CD4-positive, alpha-beta T cell treated with Interleukin-6 at 100 ng/mL for 8 hours (primary cell): ENCODE measurements around the gene TSPAN15.

Experiments used
- DNase-seq: peaks from one replicate; pipeline ENCODE4 v3.0.0-alpha.2; 2020; ENCODE audit warnings: mixed read lengths, low spot score

Gene TSPAN15

GRCh38 chr10:69466158-69466490, 14.9 kb downstream of the TSPAN15 start:
- DNase-seq: no peak

- DNase-seq: no peak
Measured at GRCh38 chr10:69466689-69467088, 15.4 kb downstream of the TSPAN15 start.

GRCh38 chr10:69467928-69468750, 16.9 kb downstream of the TSPAN15 start:
- no peak for DNase-seq

DNA sequence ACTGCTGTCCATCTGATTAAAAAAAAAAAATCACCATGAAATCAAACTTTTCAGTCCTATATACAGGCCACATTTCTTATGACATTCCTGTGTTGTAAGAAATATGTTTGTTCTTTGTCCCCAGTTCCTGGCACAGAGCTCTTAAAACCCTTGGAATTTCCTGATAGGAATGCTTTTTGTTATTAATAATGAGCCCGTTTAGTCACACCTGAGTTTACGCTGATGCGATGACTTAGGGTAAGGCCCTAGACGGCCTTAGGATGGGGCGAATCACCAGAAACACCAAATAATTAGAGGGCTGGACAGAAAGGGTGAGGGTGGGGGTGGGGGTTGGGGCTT, 17.5 kb downstream of the TSPAN15 start:
- DNase-seq: no peak

GRCh38 chr10:69469976-69470375, 18.7 kb downstream of the TSPAN15 start:
- DNase-seq: no peak

- DNase-seq: no peak
Measured at GRCh38 chr10:69470463-69471384, 19.5 kb downstream of the TSPAN15 start.

DNA sequence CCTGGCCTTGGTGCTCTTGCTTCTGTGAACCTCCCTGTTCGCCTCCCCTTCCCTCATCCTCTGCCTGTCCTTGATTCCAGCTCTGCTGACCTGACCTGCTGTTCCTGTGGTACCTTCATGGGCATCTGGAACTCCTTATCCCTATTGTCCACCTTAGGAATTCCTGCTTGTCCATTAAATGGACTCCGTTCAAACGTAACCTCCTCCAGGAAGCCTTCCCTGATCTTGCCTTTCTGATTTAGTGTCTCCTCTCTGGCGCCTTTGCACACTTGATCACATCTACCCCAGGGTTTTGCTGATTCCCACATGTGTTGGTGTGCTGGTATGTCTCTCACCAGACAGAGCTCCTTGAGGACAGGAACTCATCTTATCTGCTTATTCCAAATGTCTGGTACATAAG, 20.9 kb downstream of the TSPAN15 start:
- DNase-seq: no peak

- no peak for DNase-seq
Measured at GRCh38 chr10:69472544-69472943, 21.3 kb downstream of the TSPAN15 start.

DNA sequence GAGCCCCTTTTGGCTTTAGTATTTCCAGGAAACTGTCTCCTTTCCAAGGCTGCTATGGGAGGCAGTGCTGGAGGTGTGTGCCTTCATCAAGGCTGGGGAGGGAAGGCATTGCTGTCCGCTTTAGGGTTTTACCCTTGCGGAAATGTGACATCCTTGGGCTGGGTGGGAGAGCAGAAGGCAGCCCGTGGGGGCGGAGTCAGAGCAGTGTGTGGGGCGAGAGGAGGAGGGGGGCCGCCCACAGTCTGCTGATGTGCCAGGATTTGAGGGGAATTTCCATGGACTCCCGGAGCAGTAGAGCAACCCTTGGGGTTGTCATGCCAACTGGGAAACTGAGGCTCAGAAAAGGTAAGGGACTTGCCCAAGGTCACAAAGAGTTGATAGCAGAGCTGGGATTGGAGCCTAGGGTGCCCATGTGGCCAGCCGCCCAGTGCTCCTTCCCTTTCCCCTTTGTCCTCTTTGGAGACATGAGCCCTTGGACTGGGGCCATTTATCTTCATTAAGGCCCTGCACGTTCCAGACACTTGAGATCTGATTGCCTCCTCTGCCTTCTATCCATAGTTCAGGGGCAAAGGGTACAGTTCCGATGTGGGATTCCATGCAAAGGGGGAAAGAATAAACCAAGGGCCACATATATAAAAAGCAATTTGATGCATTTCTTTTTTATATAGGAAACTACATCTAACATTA, 22.2 kb downstream of the TSPAN15 start:
- DNase-seq: no peak

- DNase-seq: no peak
Measured at GRCh38 chr10:69474742-69475432, 23.6 kb downstream of the TSPAN15 start.

DNA sequence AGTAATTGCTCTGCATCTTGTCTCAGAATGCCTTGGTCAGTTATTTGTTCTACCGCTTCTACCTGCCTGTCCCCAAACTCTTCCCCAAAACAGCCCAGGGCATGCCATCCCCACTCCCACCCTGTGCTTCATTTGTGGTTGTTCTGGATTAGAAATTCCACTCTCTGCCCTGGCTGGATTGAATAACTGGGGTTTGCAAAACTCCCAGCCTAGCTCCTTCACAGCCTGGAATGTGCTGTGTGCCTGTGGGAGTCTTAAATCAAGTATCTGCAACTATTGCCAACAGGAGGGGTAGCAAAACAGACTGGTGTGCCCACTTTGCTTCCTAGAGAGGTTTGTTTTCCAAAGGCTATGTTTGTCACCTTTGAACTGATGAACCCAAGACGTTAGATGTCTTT, 24.2 kb downstream of the TSPAN15 start:
- DNase-seq: no peak

DNA sequence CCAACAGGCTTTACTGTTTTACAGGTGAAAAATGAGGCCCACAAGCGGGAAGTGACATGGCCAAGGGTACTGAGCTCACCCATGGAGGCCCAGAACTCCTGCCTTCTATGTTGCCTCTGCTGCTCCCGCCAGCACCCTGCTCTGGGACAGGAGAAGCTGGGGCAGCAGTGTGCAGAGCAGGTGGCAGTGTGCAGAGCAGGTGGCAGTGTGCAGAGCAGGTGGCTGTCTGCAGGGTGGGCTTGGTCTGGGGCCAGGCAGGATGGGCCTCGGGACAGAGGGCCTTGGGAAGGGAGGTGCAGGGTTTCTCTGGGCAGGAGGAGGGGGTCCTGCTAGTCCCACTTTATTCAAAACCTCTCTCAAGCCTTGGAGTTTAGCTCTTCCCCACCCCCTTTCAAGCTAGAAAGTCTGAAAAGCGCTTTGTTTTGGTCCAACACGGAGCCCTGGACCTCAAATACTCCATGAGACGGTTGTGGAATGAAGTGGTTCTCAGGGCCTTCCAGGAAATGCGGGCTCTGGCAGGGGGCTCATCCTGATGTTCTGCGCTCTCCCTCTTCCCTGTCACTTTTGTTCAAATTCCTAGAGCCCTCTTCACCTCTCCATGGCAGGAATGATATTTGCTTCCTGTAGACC, 26.8 kb downstream of the TSPAN15 start:
- DNase-seq: no peak

GRCh38 chr10:69479240-69480067, 28.2 kb downstream of the TSPAN15 start:
- no peak for DNase-seq

DNA sequence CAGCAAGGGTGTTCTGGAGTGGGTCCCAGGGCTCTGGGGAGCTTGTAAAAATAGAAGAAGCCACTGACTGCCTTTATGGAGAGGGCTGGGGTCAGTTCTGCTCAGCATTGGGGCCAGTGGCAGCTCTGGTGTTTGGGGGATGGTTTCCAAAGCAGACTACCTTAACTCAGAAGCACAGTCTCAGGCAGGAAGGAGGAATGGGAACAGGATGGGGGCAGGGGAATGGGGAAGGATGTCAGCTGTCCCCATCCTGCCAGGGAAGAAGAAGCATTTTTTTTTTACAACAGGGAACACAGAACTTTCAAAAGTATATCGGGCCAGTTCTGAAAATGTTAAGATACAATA, 28.8 kb downstream of the TSPAN15 start:
- DNase-seq: no peak

GRCh38 chr10:69481305-69481704, 30.0 kb downstream of the TSPAN15 start:
- no peak for DNase-seq

DNA sequence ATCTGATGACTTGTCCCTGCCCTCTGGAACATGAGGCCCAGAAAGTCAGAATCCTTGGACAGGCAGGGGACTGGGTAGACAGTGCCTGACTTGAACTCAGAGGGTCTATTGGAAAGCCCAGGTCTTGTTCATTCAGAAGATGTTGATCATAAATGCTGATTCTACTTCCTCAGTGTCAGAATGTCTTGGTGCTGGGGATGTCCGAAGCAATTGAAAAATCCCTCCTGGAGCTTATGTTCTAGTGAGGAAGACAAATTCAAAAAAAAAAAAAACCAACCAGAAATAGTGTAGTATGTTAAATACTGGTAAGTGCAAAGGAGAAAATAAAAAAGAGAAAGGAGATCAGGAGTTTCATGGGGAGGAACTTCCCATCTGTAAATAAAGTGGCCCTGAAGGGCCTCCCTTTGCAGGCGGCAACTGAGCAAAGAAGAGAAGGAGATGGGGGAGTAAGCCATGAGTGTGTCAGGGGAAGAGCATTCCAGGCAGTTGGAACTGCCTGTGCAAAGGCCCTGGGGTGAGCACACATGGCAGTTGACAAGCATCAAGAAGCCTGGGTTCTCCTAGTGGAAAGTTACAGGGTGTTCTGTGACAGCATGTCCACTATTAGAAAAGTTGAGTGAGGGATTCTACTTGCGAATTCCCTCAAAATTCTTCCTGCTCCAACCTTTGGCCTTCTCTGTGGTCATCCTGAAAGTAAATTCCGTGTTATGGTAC, 30.7 kb downstream of the TSPAN15 start:
- DNase-seq: no peak

DNA sequence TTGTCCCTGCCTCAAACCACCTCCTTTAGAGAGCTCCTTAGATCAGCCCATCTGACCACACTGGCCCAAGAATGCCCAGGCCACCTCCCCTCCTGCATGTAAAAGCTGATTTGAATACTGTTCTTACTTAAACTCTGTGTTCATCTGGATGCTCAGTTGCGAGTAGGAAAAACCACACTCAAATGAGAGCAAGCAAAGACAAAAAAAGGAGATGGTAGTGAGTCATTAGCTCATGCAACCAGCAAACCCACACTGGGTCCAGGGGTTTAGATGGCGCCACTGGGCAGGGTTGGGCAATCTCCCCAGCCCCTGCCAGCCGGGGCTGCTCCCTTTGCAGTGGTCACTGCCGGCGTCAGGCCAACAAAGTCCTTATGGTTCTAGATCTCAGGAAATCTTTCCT, 32.7 kb downstream of the TSPAN15 start:
- no peak for DNase-seq

DNA sequence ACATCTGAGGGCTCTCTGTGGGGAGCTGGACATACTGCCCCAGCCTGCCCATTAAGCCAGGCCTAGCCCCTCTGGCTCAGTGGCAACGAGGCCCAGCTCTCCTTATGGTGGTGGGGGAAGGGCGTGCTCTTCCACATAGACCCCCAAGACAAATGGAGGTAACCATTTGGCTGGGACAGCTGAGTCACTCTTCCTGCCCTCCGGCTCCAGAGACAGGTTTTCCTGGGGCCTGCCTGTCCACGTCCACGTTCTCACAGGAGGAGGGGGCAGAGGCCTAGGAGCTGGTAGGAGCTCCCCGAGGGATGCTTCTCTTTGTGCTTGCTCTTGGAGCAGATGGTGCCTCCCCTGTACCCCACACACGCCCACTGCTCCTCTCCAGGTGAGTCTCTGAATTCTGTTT, 33.5 kb downstream of the TSPAN15 start:
- DNase-seq: no peak

DNA sequence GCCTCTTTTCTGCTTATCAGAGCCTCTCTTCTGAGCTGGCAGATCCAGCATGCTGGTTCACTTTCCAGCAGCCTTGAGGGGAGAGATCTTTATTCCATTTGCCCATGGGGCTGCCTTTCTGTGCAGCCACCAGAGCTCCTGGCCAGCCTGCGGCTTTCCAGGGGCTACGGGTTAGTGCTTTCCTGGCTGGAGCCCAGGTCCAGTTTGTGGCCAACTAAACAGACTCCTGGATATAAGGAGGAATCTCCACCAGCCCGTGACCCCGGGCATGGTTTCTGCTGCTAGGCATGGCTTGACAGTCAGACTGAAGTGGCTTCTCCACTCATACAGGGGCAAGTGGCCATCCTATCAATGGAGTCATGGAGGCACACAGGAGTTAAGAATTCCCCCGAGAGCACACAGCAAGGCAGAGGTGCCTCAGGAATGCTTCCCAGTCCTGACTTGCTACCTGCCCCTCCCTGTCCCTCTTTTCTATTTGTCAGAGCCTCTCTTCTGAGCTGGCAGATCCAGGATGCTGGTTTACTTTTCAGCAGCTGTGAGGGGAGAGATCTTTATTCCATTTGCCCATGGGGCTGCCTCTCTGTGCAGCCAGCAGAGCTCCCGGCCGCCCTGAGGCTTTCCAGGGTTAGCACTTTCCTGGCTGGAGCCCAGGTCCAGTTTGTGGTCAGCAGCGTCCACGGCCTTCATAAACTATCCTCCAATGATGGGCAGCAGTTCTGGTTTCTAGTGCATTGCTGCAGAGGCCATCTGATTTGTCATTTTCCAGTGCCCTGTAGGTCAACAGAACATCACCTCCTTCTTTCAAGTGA, 35.9 kb downstream of the TSPAN15 start:
- no peak for DNase-seq
